Right ventricle myocardium superior (tissue), 1 donor: ENCODE data around the gene TMEM163. TPM values are rescaled to one million over a fixed set of nuclear protein-coding genes. Genes with fewer than 3 reads are reported as not detected.
"Not testable (repeated sequence)": the region's sequence is repeated elsewhere in the genome, so short reads cannot be mapped to it uniquely, and the experiment has no call there.

Experiments
- ATAC-seq: fragments of 200-7000 bp; cut with Tn5 transposase; one replicate; pipeline ENCODE4 v1.9.1; 2020; ENCODE audit warnings: mild to moderate bottlenecking; ENCODE audit not compliant: poor library complexity
- DNase-seq: peaks from one replicate; pipeline ENCODE4 v3.0.0-alpha.2; 2020
- intact Hi-C: fragments of 100-400 bp; cut with DNase I; formaldehyde crosslinking; loops from one replicate; pipeline ENCODE4 v1.11.2; 2022
- total RNA-seq: library from RNA; stranded (reverse); fragmentation: NEBNext Ultra II Directional; extraction: Animal tissue kit (Norgen Biotek cat#: 25700); gene quantifications from one replicate; pipeline ENCODE4 v1.2.1, GENCODE V29; 2021
- donor health status: DM: no; HTN: yes; CAD: no; lungs with severe emphysema.

TMEM163 gene
- total RNA-seq, 1 donor from 2014 or later: 0.38 TPM

DNA sequence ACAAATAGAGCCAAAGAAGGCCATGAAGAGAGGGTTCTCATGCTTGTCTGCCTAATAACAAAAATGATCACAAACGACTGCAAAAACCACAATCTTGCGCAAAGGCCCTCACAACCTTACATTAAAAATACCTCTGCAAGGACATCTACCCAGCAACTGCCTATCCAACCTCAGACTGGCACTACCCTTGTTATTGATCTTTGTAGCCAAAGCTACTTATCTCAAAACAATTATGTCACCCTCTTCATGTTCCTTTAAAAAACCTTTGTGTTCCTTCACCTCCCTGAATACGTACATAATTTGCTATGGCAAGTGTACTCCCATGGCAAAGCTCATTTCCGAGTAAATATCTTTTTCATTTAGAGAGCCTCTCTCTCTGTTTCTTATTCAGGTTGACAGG, 44.1 kb downstream of the TMEM163 start:
- intact Hi-C loops: no loop called here
- DNase-seq (no peak), ATAC-seq (no peak)

- no peak for DNase-seq
- intact Hi-C loops: no loop called here
- ATAC-seq: no peak
Observed at GRCh38 chr2:134671513-134671912, 47.3 kb downstream of the TMEM163 start.

DNA sequence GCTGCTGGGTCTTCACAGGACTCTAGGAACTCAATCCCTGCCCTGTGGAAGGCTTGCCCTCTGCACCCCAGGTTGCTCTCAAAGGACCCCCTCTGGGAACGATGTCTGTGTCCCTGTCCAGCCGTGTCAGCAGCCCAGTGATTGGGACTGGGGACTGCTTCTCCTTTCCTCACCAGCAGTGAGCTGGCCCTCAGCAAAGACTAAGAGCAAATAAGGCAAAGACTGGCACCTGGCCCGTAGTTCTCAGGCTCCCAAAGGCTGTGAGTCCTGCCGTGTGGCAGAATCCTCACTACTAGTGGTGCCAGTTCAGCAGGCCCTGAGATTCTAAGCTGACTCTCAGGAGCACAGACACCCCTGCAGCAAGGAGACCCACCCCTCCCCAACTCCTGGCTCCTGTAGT, 47.8 kb downstream of the TMEM163 start:
- DNase-seq (peak; percentile 57), ATAC-seq (peak; percentile 87)
- intact Hi-C loops: no loop called here

GRCh38 chr2:134669731-134670669, 48.8 kb downstream of the TMEM163 start:
- no peak for DNase-seq
- no peak for ATAC-seq
- intact Hi-C loops: no loop called here

GRCh38 chr2:134668821-134669220, 50.0 kb downstream of the TMEM163 start:
- ATAC-seq (no peak), DNase-seq (peak; percentile 46)
- intact Hi-C loops: no loop called here

GRCh38 chr2:134667541-134667940, 51.3 kb downstream of the TMEM163 start:
- no peak for ATAC-seq
- intact Hi-C loops: no loop called here
- no peak for DNase-seq

GRCh38 chr2:134667081-134667480, 51.7 kb downstream of the TMEM163 start:
- no peak for ATAC-seq
- intact Hi-C loops: no loop called here
- DNase-seq: no peak

DNA sequence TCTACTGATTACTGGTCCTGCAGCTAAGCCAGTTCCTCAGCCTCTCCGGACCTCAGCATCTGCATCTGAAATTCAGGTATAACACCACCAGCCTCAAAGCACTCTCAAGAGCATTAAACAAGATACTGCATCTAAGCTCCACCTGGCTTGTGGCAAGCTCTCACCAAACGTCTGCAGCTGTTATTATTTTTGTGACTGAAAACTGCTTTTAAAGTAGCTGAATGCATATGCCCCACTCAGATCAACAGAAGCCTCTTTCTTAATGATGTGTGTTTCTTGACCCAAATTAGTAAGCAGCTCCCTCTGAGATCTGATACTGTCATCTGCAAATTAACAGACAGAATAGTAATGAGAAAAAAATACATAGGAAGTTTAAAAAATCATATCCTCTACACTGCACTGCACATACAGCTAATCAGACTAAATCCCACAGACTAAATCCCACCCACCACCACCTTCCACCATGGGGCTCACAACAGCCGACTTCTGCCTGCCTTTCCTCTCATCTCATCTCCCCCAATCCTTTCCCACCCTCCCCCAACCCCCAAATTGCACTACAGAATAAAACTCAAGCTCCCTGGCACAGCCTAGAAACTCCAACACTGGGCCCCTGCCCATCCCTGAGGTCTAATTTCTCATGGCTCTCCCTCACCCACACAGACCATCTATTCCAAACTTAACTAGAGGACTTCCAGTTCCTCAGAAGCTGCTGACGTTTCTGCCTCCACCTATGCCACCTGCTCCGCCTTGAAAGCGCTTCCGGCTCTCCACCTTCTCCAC, 52.9 kb downstream of the TMEM163 start:
- intact Hi-C loops: no loop called here
- no peak for DNase-seq
- ATAC-seq: no peak

DNA sequence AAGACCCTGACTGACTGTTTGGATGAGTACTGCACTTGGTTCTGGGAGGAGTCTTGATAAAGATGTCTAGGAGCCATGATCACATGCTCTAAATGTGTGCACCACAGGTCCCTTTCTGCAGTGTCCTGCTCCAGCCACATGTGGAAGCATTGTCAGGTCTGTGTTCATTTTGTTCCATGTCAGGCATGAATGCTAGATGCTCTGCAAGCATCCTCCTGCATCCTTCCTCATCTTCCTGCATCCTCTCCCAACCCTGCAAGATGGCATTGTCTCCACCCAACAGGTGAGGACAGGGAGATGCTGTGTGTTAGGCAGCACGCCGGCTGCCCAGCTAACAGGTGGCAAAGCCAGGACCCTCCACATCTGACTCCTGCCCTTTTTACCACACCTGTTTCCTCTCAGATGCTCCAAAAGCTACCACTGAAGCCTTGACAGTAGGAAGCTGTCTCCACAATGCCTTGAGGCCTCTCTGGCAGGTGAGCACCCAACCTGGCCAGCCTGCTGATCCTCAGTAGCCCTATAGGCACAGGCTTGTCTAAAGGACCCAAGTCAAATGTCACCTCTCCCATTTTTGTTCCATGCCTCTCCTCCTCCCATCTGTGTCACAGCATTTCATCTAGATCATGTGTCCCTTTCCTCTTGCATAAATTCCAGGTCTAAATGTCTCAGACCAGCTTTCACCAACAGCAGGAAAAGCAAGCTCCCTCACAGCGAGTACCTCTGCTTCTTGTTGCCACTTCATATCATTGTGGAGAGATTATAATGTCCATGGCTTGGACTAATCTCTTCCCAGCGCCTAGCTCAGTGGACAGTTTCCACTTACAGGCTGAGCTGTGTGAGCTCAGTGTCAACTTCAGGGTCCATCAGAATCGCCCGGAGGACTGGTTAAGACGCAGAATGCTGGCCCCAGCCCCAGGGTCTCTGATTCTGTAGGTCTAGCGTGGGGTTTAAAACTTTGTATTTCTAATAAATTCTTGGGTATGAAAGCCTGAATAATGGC, 55.0 kb downstream of the TMEM163 start:
- intact Hi-C loops: no loop called here
- ATAC-seq (no peak), DNase-seq (no peak)

DNA sequence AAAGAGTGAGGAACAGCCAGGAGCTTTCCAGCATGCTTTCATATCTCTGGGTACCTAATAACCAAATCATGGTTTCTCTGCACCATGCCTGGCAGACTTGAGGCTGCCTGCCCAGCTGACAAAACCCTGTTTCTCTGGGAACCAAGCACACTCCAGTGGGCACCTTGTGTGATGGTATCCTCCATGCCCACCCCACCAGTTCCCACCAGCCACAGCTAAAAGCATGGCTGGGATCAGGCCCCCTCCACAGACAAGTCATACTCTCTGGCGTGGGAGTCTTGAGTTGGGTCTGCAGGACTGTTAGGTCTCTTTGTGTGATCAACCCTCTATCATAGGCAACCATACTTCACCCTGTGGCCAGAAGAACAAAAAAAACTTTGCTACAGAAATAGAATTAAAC, 56.0 kb downstream of the TMEM163 start:
- intact Hi-C loops: no loop called here
- no peak for ATAC-seq
- DNase-seq: no peak

DNA sequence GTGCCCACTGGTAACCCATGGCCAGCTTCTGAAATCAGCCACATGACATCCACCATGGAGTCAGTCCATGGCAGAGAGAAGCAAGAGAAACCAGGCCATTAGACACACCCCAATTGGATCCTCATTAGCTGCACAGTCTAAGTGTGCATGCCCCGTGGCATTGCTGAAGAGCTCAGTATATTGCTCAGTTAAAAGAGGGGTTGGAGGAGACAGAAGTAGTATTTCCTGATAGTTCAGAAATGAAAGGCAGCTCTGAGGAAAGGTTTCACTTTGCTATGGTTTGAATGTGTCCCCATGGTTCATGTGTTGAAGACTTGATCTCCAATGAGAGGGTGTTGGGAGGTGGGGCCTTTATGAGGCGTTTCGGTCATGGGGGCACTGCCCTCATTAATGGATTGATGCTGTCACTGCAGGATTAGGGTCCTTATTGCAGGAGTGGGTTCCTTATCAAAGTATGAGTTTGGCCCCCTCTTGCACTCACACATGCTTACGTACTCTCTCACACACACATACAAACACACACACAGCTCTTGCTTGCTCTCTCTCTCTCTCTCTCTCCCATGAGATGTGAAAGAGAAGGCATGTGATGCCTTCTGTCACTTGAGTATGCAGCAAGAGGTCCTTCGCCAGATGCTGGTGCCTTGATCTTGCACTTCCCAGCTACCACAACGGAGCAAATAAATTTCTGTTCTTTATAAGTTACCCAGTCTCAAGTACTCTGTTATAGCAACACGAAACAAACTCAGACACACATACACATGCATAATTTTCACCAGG, 58.0 kb downstream of the TMEM163 start:
- ATAC-seq (no peak), DNase-seq (no peak)
- intact Hi-C loops: no loop called here

GRCh38 chr2:134659724-134660123, 59.1 kb downstream of the TMEM163 start:
- intact Hi-C loops: no loop called here
- no peak for DNase-seq
- ATAC-seq: no peak

- no peak for ATAC-seq
- intact Hi-C loops: no loop called here
- no peak for DNase-seq
Observed at GRCh38 chr2:134657650-134658250, 61.0 kb downstream of the TMEM163 start.

- DNase-seq, intact Hi-C loops, ATAC-seq: not testable (repeated sequence)
Observed at GRCh38 chr2:134656391-134656790, 62.4 kb downstream of the TMEM163 start.

DNA sequence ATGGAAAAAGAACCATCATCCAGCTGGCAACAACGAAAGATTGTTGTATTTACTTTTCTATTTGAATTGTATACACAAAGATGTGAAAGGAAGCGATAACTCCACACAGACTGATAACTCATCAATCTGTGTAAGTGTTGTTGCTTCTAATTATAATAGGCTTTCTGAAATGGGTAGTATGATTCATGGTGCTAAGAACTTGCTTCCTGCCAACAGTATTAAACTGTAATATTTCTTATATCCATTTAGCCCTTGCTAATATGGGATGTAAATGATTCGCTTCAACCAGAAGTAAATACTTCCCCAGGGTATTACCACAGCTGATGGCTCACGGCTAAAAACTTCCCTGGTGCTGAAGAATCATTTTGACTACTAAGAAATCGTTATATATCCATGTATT, 70.2 kb downstream of the TMEM163 start:
- ATAC-seq (no peak), DNase-seq (no peak)
- intact Hi-C loops: no loop called here

DNA sequence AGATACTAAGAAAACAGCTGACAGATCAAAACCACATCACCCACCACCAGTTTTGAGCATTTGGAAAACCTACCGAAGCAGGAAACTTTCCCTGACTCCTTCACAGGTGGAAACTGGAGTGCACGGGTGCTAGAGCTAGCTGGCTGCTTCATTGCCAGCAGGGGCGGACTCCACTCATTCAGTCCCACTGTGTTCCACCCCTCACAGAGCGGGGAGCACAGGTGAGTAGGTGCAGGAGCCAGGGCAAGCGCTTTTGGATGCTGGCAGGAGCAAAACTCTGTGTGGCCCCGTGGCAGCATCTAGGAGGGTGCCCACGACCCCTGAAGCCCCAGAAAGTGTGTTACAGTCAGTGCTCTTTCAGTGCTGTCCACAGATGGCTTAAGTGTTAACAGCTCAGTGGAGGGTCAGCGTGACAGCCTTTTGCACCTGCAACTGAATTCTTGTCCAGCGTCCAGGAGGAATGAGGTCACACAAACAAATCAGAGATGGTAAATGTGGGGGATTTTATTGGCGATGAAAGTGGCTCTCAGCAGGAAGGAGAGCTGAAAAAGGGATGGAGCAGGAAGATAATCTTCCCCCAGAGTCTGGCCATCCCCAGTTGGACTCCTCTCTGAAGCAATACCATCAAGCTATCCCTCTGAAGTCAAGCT, 71.1 kb downstream of the TMEM163 start:
- intact Hi-C loops: no loop called here
- ATAC-seq (no peak), DNase-seq (no peak)

DNA sequence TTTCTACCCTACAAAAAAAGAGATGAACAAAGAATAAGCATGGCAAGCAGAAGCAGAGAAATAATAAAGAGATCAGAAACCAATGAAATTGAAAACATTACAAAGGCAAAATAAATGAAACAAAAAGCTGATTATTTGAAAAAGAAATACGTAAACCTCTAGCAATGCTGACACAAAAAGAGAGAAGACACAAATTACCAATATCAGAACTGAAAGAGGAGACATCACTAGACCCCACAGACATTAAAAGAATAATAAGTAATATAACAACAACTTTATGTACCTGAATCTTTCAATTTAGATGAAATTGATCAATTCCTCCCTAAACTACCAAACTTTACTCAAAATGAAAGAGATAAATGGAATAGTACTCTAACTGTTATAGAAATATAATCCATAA, 75.9 kb downstream of the TMEM163 start:
- DNase-seq (no peak), ATAC-seq (no peak)
- intact Hi-C loops: no loop called here
